Measurements from ENCODE around the gene THNSL1. TPM values are rescaled to one million over a fixed set of nuclear protein-coding genes. Genes with fewer than 3 reads are reported as not detected.

The THNSL1 gene
- total RNA-seq, 2 donors from 2014 or later, result 0.54 to 1.3 TPM

GRCh38 chr10:25052012-25052411, 35.6 kb downstream of the THNSL1 start:
- Histone ChIP-seq H3K4me1 (ENCODE audit: control insufficient read depth in 1 of 2, low read depth in 2 of 2) (peaks cover 3 to 20% of the 10 kb centered on the region in 2 donors), H3K27ac (no peak overlapping the region), H3K36me3 (no peaks in the 10 kb centered on the region), H3K9me3 (no peaks in the 10 kb centered on the region), H3K27me3 (replicated peaks; ENCODE audit: insufficient read depth) (no peaks in the 10 kb centered on the region), H3K4me3 (no peak overlapping the region)
- TF ChIP-seq CTCF (IDR thresholded peaks at IDR 0.05), result no peak
- DNase-seq (ENCODE audit: low spot score) (no peak), ATAC-seq (ENCODE audit: insufficient number of reproducible peaks, low FRiP score, low read depth) (no peak)

- no peaks in the 10 kb centered on the region for H3K36me3 ChIP-seq
- no peak for TF ChIP-seq CTCF (IDR thresholded peaks at IDR 0.05)
- no peaks in the 10 kb centered on the region for H3K9me3 ChIP-seq
- DNase-seq (ENCODE audit: low spot score) (no peak), ATAC-seq (ENCODE audit: insufficient number of reproducible peaks, low FRiP score, low read depth) (no peak)
- H3K4me3 ChIP-seq, result no peak overlapping the region
- peaks cover 11 to 24% of the 10 kb centered on the region in 2 donors for H3K4me1 ChIP-seq (ENCODE audit: control insufficient read depth in 1 of 2, low read depth in 2 of 2)
- H3K27me3 ChIP-seq (replicated peaks; ENCODE audit: insufficient read depth), result no peaks in the 10 kb centered on the region
- H3K27ac ChIP-seq, result no peak overlapping the region
Measured at GRCh38 chr10:25056726-25057125, 40.3 kb downstream of the THNSL1 start.

GRCh38 chr10:25057886-25058285, 41.5 kb downstream of the THNSL1 start:
- H3K36me3 ChIP-seq, result no peaks in the 10 kb centered on the region
- no peak for TF ChIP-seq CTCF (IDR thresholded peaks at IDR 0.05)
- H3K27ac ChIP-seq, result no peak overlapping the region
- H3K4me1 ChIP-seq (ENCODE audit: control insufficient read depth in 1 of 2, low read depth in 2 of 2), result peaks cover 17 to 35% of the 10 kb centered on the region in 2 donors
- no peak overlapping the region for H3K4me3 ChIP-seq
- ATAC-seq (ENCODE audit: insufficient number of reproducible peaks, low FRiP score, low read depth) (no peak), DNase-seq (ENCODE audit: low spot score) (no peak)
- no peaks in the 10 kb centered on the region for H3K9me3 ChIP-seq
- H3K27me3 ChIP-seq (replicated peaks; ENCODE audit: insufficient read depth), result no peaks in the 10 kb centered on the region

GRCh38 chr10:25059990-25060389, 43.6 kb downstream of the THNSL1 start:
- Histone ChIP-seq H3K4me1 (ENCODE audit: control insufficient read depth in 1 of 2, low read depth in 2 of 2) (peaks cover 17 to 36% of the 10 kb centered on the region in 2 donors), H3K27ac (peak overlapping the region in 1 of 2 donors; percentile 46), H3K36me3 (no peaks in the 10 kb centered on the region), H3K27me3 (replicated peaks; ENCODE audit: insufficient read depth) (no peaks in the 10 kb centered on the region), H3K9me3 (no peaks in the 10 kb centered on the region), H3K4me3 (peak overlapping the region; percentile 35)
- TF ChIP-seq CTCF (IDR thresholded peaks at IDR 0.05), result no peak
- DNase-seq (ENCODE audit: low spot score) (peak; percentile 60), ATAC-seq (ENCODE audit: insufficient number of reproducible peaks, low FRiP score, low read depth) (peak; percentile 66)

- Histone ChIP-seq H3K9me3 (no peaks in the 10 kb centered on the region), H3K4me1 (ENCODE audit: control insufficient read depth in 1 of 2, low read depth in 2 of 2) (peaks cover 17 to 36% of the 10 kb centered on the region in 2 donors), H3K4me3 (no peak overlapping the region), H3K27ac (peak overlapping the region; percentile 75 to 93), H3K27me3 (replicated peaks; ENCODE audit: insufficient read depth) (no peaks in the 10 kb centered on the region), H3K36me3 (no peaks in the 10 kb centered on the region)
- DNase-seq (ENCODE audit: low spot score), result no peak
- no peak for TF ChIP-seq CTCF (IDR thresholded peaks at IDR 0.05)
- ATAC-seq (ENCODE audit: insufficient number of reproducible peaks, low FRiP score, low read depth), result no peak
Measured at GRCh38 chr10:25061125-25061524, 44.7 kb downstream of the THNSL1 start.
